ENCODE data around the gene IL13RA1.

The IL13RA1 gene

DNA sequence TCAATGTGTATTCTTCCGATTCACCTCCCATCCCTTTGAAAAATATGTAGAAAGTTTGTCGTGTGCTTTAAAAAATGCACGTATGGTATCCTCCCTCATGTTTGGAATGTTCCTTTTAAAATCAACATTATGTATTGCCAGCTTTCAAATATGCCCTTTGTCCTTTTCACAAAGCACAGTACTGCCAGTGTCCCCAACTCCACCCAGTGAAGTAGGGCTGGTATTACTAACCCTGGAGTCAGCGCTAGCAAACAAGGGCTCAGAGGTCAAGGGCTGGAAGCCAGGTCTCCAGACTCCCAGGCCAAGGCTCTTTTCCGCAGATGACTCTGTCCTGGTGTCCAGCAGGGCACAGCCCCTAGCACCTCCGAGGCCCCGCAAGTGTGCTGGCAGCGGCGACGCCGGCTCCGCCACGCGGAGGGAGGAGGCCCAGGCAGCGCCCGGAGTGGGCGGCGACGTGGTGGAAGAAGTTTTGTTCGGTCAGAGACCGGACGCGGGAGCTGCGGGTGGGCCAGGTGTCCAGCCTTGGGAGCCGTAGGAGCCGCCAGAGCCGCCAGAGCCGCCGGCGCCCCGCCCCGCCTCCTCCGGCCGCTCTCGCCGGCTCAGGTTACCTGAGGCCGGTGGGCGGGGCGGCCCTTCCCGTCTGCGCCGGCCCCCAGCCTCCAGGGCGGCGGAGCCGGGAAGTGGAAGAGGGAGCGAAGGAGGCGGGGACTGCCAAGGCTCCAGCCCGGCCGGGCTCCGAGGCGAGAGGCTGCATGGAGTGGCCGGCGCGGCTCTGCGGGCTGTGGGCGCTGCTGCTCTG, at the start of gene IL13RA1:
TSS of gene IL13RA1 (plus strand) at position 720 of the 799 bp plus-strand sequence. CDS start at position 753, 33 bp downstream.
- TF ChIP-seq, protein P1, sequence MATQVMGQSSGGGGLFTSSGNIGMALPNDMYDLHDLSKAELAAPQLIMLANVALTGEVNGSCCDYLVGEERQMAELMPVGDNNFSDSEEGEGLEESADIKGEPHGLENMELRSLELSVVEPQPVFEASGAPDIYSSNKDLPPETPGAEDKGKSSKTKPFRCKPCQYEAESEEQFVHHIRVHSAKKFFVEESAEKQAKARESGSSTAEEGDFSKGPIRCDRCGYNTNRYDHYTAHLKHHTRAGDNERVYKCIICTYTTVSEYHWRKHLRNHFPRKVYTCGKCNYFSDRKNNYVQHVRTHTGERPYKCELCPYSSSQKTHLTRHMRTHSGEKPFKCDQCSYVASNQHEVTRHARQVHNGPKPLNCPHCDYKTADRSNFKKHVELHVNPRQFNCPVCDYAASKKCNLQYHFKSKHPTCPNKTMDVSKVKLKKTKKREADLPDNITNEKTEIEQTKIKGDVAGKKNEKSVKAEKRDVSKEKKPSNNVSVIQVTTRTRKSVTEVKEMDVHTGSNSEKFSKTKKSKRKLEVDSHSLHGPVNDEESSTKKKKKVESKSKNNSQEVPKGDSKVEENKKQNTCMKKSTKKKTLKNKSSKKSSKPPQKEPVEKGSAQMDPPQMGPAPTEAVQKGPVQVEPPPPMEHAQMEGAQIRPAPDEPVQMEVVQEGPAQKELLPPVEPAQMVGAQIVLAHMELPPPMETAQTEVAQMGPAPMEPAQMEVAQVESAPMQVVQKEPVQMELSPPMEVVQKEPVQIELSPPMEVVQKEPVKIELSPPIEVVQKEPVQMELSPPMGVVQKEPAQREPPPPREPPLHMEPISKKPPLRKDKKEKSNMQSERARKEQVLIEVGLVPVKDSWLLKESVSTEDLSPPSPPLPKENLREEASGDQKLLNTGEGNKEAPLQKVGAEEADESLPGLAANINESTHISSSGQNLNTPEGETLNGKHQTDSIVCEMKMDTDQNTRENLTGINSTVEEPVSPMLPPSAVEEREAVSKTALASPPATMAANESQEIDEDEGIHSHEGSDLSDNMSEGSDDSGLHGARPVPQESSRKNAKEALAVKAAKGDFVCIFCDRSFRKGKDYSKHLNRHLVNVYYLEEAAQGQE (IDR thresholded peaks at IDR 0.05; ENCODE audit: low read depth), result no peak
- TF ChIP-seq, protein P2, sequence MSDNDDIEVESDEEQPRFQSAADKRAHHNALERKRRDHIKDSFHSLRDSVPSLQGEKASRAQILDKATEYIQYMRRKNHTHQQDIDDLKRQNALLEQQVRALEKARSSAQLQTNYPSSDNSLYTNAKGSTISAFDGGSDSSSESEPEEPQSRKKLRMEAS (IDR thresholded peaks at IDR 0.05), result peak; percentile 96
- TF ChIP-seq YY1 (IDR thresholded peaks at IDR 0.05; ENCODE audit: low read depth) (no peak), NFIC (IDR thresholded peaks at IDR 0.05) (no peak), CREB1 (IDR thresholded peaks at IDR 0.05; ENCODE audit: low read depth) (no peak), FOXM1 (IDR thresholded peaks at IDR 0.05; ENCODE audit: borderline replicate concordance, low read depth) (no peak), CEBPB (IDR thresholded peaks at IDR 0.05) (no peak), ZBTB7A (IDR thresholded peaks at IDR 0.05; ENCODE audit: low read depth) (no peak), RAD21 (IDR thresholded peaks at IDR 0.05; ENCODE audit: low read depth) (no peak), TEAD4 (IDR thresholded peaks at IDR 0.05) (no peak), EP300 (IDR thresholded peaks at IDR 0.05; ENCODE audit: borderline replicate concordance) (peak; percentile 14; the same call in 1 of the 2 replicates), TCF12 (IDR thresholded peaks at IDR 0.05; ENCODE audit: low read depth) (0 out of 2 replicates have a peak, but pooled peaks have one; percentile 42), TAF1 (IDR thresholded peaks at IDR 0.05; ENCODE audit: low read depth) (peak; percentile 13; the same call in 1 of the 2 replicates), EGR1 (IDR thresholded peaks at IDR 0.05) (0 out of 2 replicates have a peak, but pooled peaks have one; percentile 8)
- TF ChIP-seq, protein P3, sequence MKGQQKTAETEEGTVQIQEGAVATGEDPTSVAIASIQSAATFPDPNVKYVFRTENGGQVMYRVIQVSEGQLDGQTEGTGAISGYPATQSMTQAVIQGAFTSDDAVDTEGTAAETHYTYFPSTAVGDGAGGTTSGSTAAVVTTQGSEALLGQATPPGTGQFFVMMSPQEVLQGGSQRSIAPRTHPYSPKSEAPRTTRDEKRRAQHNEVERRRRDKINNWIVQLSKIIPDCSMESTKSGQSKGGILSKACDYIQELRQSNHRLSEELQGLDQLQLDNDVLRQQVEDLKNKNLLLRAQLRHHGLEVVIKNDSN (IDR thresholded peaks at IDR 0.05), result no peak

DNA sequence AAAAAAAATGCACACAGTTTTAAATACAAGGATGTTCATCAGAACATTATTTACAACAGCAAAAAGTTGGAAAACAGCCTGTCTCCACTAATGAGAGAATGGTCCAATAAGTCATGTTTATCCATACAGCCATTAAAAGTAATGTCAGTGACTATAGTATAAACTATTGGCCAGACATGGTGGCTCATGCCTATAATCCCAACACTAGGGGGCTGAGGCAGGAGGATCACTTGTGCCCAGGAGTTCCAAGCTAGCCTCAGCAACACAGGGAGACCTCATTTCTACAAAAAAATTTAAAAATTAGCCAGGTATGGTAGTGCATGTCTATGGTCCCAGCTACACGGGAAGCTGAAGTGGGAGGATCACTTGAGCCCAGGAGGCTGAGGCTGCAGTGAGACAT, 48.1 kb upstream of the IL13RA1 start:
- TF ChIP-seq FOXM1 (IDR thresholded peaks at IDR 0.05; ENCODE audit: borderline replicate concordance, low read depth) (no peak), CREB1 (IDR thresholded peaks at IDR 0.05; ENCODE audit: low read depth) (no peak), NFIC (IDR thresholded peaks at IDR 0.05) (no peak), TCF12 (IDR thresholded peaks at IDR 0.05; ENCODE audit: low read depth) (no peak), EGR1 (IDR thresholded peaks at IDR 0.05) (no peak), TEAD4 (IDR thresholded peaks at IDR 0.05) (no peak), CEBPB (IDR thresholded peaks at IDR 0.05) (no peak), YY1 (IDR thresholded peaks at IDR 0.05; ENCODE audit: low read depth) (no peak), EP300 (IDR thresholded peaks at IDR 0.05; ENCODE audit: borderline replicate concordance) (no peak), ZBTB7A (IDR thresholded peaks at IDR 0.05; ENCODE audit: low read depth) (no peak)
- TF ChIP-seq, protein P3 (IDR thresholded peaks at IDR 0.05), result no peak
- TF ChIP-seq, protein P1 (IDR thresholded peaks at IDR 0.05; ENCODE audit: low read depth), result no peak
- TF ChIP-seq, protein P2 (IDR thresholded peaks at IDR 0.05), result no peak

DNA sequence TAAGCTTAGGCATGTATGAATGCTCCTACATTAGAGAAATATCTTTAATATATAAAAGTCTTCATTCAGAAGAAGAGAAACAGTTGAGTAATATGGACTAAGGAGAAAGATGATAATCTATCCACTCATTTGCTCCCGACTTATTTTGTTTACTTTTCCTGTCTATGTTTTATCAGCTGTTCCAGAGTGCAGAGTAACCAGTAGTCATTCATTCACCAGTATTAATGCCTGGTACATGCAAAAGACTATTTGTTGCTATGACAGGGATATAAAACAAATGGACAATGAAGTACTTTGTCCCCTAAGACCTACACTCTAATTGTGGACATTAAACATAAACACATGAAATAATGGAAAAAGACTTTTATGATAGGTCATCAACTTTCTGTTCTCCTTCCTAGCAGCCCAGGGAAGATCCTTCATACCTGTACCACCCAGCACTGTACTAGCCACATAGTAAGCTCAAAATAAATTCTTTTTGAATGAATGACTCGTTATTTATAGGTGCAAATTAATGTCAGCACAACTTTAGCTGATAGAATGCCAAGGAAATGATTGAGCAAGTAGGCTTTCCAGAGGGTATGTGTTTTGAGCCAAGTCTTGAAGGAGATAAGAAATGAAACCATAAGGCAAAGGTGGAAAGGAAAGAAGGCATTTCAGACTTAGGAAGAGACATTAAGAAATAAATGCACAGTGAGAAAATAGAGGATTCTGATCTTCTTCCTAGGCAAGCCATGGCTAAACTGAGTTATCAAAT, 45.0 kb upstream of the IL13RA1 start:
- TF ChIP-seq ZBTB7A (IDR thresholded peaks at IDR 0.05; ENCODE audit: low read depth) (no peak), TCF12 (IDR thresholded peaks at IDR 0.05; ENCODE audit: low read depth) (no peak), EGR1 (IDR thresholded peaks at IDR 0.05) (no peak), RAD21 (IDR thresholded peaks at IDR 0.05; ENCODE audit: low read depth) (no peak), YY1 (IDR thresholded peaks at IDR 0.05; ENCODE audit: low read depth) (no peak), TEAD4 (IDR thresholded peaks at IDR 0.05) (no peak), CREB1 (IDR thresholded peaks at IDR 0.05; ENCODE audit: low read depth) (no peak), NFIC (IDR thresholded peaks at IDR 0.05) (no peak), FOXM1 (IDR thresholded peaks at IDR 0.05; ENCODE audit: borderline replicate concordance, low read depth) (no peak), CEBPB (IDR thresholded peaks at IDR 0.05) (no peak), TAF1 (IDR thresholded peaks at IDR 0.05; ENCODE audit: low read depth) (no peak), EP300 (IDR thresholded peaks at IDR 0.05; ENCODE audit: borderline replicate concordance) (no peak)
- TF ChIP-seq, protein P3 (IDR thresholded peaks at IDR 0.05), result no peak
- TF ChIP-seq, protein P1 (IDR thresholded peaks at IDR 0.05; ENCODE audit: low read depth), result no peak
- TF ChIP-seq, protein P2 (IDR thresholded peaks at IDR 0.05), result no peak
